DMS 273 (cell line): ENCODE measurements around the gene LAMB4.

ENCODE experiments used
- DNase-seq: peaks from one replicate; lab custom pipeline; 2025; ENCODE audit not compliant: unreplicated experiment; lab: John Stamatoyannopoulos, UW

LAMB4 gene, protein sequence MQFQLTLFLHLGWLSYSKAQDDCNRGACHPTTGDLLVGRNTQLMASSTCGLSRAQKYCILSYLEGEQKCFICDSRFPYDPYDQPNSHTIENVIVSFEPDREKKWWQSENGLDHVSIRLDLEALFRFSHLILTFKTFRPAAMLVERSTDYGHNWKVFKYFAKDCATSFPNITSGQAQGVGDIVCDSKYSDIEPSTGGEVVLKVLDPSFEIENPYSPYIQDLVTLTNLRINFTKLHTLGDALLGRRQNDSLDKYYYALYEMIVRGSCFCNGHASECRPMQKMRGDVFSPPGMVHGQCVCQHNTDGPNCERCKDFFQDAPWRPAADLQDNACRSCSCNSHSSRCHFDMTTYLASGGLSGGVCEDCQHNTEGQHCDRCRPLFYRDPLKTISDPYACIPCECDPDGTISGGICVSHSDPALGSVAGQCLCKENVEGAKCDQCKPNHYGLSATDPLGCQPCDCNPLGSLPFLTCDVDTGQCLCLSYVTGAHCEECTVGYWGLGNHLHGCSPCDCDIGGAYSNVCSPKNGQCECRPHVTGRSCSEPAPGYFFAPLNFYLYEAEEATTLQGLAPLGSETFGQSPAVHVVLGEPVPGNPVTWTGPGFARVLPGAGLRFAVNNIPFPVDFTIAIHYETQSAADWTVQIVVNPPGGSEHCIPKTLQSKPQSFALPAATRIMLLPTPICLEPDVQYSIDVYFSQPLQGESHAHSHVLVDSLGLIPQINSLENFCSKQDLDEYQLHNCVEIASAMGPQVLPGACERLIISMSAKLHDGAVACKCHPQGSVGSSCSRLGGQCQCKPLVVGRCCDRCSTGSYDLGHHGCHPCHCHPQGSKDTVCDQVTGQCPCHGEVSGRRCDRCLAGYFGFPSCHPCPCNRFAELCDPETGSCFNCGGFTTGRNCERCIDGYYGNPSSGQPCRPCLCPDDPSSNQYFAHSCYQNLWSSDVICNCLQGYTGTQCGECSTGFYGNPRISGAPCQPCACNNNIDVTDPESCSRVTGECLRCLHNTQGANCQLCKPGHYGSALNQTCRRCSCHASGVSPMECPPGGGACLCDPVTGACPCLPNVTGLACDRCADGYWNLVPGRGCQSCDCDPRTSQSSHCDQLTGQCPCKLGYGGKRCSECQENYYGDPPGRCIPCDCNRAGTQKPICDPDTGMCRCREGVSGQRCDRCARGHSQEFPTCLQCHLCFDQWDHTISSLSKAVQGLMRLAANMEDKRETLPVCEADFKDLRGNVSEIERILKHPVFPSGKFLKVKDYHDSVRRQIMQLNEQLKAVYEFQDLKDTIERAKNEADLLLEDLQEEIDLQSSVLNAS (N-terminal part only)

DNA sequence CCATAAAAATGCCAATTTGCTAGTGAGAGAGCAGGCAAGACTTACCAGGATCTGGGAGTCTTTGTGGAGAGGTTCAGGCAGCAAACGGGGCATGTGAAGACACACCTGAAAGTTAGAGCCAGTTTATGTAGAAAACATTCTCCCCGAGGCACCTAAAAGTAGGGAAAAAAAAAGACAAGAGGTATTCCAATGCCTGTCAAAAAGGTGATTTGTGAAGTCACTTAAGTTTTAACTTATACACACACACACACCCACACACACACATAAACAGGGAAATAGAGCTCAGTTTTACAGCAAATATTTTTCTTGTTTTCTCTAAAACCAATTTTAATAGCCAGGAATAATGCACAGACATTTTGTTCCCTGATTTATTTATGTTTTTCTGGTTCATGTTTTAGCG lies at the start of gene LAMB4:
LAMB4 (minus strand) TSS at position 101 of the 400 bp plus-strand sequence. CDS start 7,197 bp downstream, outside the sequence.
- DNase-seq = no peak

DNA sequence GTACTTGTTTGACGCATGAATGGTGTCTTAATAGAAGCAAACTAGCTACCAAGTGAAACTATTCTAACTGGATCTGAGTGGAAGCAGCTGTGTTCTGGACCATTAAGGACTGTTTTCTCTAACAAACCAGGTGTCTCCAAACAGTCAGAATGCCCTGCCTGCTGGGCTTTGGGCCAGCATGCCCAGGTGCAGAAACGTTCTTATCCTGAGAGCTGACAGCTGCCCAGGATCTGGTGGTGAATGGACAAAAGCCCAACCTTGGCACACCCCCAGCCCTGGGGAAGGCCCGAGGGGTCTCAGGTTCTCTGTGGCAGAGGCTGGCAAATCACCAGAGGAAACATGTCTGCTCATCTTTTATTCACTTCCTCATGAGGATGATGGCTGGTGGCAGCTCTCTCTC lies 48.2 kb upstream of the LAMB4 start:
- peak; percentile 74 for DNase-seq

DNA sequence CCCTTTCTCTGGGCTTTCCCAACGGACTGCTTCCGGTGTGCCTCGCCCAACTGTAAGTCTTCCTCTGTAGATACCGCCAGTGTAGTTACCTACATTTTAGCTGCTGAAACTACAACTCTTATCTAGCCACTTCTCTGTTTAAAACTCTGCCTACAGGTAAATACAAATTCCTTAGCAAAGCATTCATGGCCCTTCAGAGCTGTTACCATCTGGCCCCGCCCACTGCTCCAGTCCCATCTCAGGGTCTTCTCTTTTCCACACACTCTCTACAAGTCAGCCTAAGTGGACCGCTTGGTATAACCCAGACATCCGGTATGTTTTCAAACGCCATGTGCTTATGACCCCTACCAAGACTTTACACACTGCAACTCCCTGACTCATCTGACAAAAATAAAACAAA lies 41.0 kb upstream of the LAMB4 start:
- DNase-seq = no peak

DNA sequence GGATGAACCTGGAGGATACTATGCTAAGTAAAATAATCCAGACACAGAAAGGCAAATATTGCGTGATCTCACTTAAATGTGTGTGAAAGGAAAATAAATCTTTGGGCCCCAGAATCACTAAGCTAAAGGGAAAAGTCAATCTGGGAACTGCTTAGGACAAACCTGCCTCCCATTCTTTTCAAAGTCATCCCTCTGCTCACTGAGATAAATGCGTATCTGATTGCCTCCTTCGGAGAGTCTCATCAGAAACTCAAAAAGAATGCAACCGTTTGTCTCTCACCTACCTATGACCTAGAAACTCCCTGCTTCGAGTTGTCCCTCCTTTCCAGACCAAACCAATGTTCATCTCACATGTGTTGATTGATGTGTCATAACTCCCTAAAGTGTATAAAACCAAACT lies 40.1 kb upstream of the LAMB4 start:
- no peak for DNase-seq

DNA sequence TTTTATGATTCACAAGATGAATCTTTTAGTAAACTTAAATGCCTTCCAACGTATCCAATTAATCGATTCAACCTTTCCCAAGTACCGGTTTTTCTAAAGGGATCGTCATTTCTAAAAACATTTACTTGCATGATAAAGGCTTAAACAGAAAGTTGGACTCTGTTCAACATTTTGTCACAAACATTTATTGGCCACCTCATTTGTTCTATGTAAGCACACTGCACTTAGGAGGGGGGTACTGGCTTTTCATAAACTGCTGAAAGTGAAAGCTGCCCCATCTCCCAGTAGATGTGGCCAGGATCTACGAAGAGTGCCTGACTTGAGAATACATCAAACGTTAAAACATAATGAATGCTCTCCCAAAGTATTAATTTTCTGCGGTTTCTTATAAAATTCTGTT lies 37.3 kb upstream of the LAMB4 start:
- no peak for DNase-seq

DNA sequence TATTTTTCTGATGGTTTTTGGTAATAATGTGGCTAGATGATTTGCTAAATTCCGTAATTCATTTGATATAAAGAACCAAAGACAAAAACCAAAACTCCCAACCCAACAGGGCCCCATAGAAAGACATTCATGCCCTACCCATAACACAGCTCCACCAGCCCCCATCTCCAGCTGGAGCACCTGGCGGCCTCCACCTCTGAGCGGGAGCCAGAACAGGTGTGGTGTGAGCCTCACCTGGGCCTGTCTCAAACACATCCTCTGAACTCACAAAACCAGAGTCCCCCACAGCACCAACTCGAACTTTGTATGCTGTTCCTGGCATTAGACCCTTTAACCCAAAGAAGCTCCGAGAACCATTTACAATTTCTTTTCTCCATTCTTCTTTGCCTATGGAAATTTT lies 36.5 kb upstream of the LAMB4 start:
- no peak for DNase-seq

DNA sequence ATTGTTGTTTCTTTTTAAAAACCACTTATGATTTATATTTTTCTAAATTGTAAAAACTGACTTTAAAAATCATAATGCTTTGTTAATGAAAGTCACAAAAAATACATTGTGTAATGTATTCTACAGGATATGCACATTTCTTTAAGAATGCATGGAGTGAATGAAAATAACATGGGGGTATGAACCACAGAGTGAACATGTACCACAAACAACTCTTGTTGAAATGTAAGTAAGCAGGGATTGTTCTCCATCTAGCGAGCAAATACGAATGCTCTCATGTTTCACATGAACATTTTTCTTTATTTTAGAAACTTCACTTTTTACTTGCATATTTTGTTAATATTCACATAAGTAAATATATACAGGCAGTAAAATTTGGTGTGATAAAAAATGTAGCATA lies 35.6 kb upstream of the LAMB4 start:
- no peak for DNase-seq

DNA sequence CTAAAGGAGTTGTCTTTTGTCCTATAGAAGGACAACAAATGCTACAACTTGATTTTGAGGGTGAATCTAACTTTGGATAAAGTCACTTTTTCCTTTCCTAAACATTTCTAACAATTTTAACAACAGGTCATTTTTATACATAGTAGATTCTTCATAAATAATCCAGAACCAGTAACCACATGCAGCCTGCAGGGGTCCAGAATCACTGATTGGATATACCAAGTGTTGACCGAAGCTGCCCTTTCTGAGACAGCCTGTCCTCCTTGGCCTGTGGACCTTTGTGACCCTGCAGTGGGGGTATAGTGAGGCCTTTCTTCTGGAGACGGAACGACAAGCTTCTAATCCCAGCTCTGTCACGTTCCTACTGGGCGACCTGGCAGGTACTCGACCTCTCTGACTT lies 34.8 kb upstream of the LAMB4 start:
- DNase-seq = peak; percentile 27

DNA sequence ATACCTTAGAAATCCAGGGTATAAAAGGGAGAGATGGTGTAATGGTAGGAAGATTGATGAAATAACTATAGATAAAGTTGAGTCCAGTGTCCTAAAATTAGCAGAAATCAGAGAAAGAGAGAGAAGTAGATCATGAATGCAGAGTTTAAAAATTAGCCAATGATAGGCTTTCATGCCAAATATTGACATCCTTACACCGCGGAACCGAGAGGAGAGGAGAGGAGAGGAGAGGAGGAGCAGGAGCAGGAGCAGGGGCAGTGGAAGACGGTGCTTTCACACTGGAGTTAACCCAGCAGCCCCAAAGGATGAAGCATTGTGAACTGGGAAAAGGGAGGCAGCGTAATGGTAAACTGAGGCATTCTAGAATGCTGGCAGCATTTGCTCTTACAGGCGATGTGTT lies 34.2 kb upstream of the LAMB4 start:
- no peak for DNase-seq

DNA sequence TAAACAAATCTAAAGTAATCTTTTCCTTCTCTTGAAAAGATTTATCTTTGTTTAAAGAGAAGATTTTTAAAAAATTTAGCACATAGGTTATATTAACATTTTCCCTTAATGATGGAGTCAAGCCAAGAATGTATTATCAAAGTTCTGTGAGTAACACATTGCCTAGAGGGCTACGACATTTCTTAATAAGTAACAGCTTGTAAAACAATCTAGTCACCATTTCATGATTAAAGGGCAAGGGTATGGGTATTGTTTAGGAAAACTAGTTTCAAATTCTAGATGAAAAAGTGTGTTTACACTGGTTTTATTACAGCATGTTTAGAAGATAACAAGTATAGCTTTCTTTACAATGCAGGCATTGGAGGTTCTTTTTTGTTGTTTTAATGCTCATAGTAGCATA lies 28.6 kb upstream of the LAMB4 start:
- DNase-seq = no peak

DNA sequence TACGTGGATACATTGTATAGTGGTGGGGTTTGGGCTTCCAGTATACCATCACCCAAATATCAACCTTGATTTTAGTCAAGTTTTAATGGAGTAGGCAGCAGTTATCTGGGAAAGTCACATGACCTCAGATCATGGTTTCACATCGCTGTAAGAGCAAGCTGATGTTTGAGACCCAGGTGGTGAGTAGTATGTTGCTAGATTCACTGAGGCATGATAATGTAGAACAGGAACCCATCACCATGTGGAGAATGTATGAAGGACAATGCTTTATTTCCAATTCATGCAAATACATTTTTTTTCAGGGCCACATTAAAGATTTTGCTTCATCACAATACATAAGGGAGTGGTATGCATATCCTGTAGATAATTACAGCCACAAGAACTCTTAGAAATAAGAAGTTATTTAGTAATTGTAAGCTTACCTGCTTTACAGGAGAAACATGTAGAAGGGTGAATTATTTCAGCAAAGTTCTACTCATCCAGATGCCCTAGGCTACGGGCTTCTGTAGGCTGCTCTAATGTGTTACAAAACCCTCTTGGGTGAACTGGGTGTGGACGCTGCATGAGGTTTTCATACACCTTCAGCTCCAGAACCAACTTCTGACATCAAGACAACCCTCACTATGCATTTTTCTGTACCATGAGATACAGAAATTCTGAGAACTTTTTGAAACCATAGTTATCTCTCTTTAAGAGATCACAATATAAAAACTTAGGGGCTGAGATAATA lies 27.6 kb upstream of the LAMB4 start:
- no peak for DNase-seq

DNA sequence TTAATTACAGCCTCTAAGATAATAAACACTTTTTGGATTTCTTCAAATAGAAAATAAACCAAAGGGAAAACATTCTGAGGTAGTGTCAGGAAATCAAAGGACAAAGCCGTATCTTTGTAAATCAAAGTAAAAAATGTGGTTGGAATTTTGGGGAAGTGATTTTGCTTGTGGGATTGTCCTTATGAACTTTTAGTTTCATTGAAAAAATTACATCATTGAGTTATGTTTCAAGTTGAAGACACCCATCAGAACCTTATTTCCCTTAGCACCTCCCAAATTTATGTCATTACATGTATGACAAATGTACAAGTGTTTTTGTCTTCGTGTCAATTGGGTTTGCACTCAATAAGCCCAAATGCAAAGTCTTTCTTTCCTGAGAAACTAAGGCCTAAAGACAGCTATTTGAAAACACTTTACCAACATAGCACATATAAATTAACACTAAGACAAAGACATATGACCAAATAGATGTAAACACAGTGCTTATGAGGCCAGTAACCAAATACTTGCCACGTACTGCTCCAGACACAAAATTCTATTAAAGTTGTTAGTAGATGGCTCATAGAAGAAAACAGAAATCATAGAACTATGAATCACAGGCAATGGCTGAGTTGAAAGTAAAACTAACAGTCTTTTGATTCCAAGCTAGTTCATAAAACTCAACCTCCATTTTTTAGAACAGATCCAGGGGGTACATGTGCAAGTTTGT lies 26.9 kb upstream of the LAMB4 start:
- DNase-seq = no peak

DNA sequence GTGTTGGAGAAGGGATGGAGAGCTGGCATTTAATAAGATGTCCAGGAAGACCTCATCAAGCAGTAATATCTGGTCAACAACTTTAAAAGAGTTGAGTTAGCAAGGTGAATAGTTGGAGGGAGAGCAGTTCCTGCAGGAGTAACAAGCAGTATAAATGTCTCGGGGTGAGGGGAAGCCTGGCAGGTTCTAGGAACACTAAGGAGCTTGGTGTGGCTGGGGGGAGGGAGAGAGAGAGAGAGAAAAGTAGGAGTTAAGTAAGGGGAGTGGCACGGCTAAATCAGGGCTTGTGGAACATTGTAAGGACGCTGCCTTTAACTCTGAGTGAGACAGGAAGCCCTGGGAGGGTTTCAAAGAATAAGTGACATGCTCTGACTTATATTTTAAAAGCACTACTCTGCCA lies 22.0 kb upstream of the LAMB4 start:
- DNase-seq = no peak

DNA sequence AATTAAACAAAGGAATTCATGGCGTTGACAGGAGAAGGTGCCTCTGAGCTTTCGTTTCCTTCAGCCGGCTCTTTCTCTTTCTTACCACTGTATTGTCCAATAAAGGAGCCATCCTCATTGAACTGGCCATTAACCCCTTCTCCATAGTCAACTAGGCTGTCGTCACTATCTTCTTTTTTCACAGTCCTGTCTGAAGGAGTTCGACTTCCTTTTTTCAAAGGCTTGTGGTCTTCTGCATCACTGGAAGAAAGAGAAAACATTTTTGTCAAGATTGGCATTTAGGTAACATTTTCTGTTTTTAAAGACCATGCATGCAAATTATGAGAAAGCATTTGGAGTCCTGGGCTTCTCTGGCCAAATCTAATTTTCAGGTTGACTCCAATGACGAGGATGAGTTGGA lies 19.7 kb upstream of the LAMB4 start:
- DNase-seq = no peak

DNA sequence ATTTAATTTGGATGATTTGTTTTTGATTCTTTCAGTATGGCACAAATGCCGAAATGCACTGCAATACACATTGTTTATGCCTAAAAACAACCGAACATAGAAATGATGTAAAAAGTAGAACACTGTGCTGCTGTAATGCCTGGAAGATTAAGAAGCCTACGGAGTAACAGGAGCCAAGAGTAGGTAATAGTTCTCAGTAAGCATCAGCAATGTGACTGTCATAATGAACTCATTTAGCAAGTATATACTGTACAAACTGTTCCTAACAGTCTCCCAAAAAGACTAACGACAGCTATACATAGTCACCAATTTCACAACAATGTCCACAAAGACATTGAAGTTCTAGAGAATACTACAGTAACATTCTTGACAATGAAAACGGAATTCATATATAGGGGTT lies 19.0 kb upstream of the LAMB4 start:
- no peak for DNase-seq

DNA sequence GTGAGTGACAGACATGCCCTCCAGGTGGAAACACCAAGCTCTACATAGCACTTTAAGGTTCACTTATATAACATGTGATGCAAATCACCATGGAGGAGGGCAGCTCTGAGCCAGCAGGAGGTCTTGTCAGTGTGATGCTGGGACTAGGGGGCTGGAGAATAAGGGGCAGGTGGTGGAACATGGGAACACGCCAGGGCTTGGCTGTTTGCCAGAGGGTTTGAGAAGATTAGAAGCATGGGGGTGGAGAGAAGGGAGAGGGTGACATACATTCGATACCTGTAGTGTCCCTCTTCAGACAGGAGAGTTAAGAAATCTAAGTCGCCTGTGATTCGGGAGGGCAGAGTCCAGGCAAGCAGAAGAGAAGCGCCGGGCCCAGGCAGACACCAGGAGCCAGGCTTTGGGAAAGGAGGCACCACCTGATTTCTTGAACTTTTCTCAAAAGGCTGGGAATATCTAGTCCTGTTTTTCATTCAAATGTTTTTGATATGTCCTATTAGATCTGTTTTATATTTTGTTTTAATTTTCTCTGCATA lies 16.9 kb upstream of the LAMB4 start:
- DNase-seq = peak; percentile 93

DNA sequence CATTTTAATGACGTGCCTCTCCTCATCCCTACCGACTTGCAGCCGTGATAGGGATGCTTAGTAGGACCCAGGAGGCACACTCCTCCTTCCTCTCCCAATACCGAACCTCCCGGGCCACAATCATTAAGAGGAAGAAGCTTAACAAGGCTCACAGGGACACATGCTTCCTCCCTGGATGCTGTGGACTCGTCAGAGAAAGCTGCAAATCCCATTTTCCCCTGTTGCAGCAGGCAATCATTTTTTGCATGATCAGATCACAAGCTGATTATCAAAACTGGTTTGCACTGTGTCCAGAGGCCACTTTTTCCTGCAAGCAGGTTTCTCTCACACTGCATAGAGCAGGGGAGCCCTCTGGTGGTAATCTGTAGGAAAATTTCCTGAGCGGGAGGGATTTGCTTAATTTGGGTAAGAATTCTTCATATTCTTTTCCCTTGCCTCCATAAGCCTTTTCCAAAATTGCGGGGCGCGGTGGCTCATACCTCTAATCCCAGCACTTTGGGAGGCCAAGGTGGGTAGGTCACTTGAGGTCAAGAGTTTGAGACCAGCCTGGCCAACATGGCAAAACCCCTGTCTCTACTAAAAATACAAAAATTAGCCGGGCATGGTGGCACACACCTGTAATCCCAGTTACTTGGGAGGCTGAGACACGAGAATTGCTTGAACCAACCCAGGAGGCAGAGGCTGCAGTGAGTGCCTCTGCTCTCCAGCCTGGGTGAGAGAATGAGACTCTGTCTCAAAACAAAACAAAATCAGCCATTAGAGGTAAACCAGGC lies 16.1 kb upstream of the LAMB4 start:
- peak; percentile 90 for DNase-seq

DNA sequence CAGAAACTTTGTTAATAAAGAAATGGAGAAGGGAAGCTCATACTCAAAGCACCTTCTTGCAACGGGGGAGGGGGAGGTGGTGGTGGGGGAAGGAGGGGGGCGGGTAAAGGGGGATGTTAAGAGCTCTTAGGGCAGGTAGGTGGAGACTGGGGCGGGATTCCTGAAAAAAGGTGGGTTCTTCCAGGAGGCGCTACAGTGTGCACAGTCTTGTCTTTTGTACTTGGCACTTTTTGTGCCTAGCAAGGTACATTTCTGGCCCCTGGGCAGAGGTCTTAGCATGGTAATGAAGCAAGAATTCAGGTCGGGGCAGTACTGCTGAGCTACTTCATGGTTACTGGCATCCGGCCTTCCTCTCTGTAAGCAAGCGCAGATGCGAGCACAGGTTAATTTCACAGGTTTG lies 15.2 kb upstream of the LAMB4 start:
- no peak for DNase-seq

DNA sequence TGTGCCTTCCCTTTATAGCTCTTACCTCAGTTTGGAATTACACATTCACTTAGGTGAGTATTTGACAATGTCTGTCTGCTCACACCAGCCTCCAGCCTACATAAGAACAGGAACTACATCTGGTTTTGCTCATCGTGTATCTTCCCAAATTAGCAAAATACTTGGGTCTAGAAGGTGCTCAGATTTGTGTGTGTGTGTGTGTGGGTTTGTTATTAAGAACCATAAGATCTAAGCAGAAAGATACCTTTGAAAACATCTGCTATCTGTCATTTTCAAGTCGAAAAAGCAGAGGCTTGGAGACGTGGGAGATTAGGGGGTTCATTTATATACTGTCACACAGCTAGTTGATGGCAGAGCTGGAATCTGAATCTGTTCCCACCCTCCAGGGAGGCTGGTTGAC lies 14.8 kb upstream of the LAMB4 start:
- no peak for DNase-seq
